ENCODE data around the gene ANKRD63. TPM values are rescaled to one million over a fixed set of nuclear protein-coding genes. Genes with fewer than 3 reads are reported as not detected.

Gene ANKRD63
- total RNA-seq, 2 donors from 2014 or later: not detected

DNA sequence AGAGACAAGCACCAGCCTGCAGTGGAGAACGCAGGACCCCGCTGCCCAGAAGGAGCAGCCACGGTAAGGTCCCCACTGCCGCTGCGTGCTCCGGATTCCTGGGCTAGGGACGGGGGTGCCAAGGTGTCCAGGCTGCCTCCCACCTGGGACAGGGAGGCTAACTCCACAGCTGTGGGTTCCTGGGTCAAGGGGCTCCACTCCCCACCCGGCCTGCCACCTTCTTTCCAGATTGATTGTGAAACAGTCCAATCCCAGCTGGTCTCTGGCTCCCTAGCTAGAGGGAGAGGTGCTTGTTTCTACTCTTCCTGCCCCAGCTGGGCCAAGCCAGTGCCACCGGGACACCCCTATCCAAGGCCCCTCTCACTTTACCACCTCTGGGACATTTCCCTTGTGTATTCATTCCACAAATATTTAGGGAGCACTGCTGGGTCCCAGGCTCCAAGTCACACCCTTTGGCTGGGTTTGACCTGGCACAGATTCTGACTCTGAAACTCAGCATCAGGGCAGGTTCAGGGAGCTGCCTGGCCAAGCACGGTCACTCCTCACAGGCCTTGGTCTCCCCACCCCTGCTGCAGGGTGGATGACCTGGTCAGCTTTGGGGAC, 42.1 kb downstream of the ANKRD63 start:
- Histone ChIP-seq H3K9me3 (no peaks in the 10 kb centered on the region), H3K36me3 (no peaks in the 10 kb centered on the region), H3K27me3 (replicated peaks; ENCODE audit: insufficient read depth) (no peaks in the 10 kb centered on the region), H3K27ac (no peak overlapping the region), H3K4me3 (no peak overlapping the region), H3K4me1 (ENCODE audit: control insufficient read depth in 1 of 2, low read depth in 2 of 2) (peaks cover 10% of the 10 kb centered on the region in 2 donors)
- TF ChIP-seq, protein P1, sequence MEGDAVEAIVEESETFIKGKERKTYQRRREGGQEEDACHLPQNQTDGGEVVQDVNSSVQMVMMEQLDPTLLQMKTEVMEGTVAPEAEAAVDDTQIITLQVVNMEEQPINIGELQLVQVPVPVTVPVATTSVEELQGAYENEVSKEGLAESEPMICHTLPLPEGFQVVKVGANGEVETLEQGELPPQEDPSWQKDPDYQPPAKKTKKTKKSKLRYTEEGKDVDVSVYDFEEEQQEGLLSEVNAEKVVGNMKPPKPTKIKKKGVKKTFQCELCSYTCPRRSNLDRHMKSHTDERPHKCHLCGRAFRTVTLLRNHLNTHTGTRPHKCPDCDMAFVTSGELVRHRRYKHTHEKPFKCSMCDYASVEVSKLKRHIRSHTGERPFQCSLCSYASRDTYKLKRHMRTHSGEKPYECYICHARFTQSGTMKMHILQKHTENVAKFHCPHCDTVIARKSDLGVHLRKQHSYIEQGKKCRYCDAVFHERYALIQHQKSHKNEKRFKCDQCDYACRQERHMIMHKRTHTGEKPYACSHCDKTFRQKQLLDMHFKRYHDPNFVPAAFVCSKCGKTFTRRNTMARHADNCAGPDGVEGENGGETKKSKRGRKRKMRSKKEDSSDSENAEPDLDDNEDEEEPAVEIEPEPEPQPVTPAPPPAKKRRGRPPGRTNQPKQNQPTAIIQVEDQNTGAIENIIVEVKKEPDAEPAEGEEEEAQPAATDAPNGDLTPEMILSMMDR (IDR thresholded peaks at IDR 0.05): no peak
- no peak for DNase-seq (ENCODE audit: low spot score)
- ATAC-seq (ENCODE audit: insufficient number of reproducible peaks, low FRiP score, low read depth): no peak

DNA sequence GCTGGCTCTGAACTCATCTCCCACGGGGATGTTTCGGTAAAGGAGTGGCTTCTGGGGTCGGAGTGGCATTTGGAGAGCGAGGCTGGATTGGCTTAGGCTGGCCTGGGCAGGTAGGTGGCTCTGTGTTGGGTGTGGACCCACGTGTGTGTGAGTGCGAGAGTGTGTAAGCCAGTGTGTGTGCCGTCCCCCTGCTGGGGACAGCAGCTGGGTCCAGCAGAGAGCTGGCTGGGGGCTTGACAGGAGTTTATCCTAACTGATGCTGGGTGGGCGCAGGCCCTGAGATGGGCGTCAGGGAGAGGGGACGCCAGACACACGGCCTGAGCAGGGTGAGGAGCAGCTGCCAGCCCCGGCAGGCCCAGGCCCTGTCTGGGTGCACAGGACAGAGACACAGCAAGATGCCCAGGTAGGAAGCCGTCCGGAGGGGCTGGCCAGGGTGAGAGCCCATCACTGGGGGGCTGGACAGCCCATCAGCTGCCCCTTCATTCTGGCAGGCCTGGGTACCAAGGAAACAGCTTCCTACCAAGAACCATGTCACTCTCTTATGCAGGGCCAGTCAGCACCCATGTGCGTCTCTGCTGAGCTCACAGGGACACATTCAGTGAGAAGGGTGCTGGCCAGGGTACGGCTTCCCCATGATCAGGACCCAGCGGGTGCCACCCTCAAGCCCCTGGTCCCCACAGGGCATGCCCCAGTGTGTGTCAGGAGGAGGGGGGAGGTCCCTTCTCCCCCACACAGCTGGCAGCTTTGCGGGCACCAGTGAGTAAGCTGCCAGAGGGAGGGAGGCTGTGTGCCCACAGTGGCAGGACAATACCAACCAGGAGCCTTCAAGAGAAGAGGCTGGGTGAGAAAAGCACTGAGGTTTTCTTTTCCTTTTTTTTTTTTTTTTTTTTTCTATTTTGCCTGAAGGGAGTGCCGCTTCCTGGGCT, 42.9 kb downstream of the ANKRD63 start:
- no peak for DNase-seq (ENCODE audit: low spot score)
- TF ChIP-seq, protein P1 (IDR thresholded peaks at IDR 0.05): no peak
- Histone ChIP-seq H3K36me3 (no peaks in the 10 kb centered on the region), H3K27ac (no peak overlapping the region), H3K4me1 (ENCODE audit: control insufficient read depth in 1 of 2, low read depth in 2 of 2) (peaks cover 10% of the 10 kb centered on the region in 2 donors), H3K4me3 (no peak overlapping the region), H3K27me3 (replicated peaks; ENCODE audit: insufficient read depth) (no peaks in the 10 kb centered on the region), H3K9me3 (no peaks in the 10 kb centered on the region)
- ATAC-seq (ENCODE audit: insufficient number of reproducible peaks, low FRiP score, low read depth): no peak

DNA sequence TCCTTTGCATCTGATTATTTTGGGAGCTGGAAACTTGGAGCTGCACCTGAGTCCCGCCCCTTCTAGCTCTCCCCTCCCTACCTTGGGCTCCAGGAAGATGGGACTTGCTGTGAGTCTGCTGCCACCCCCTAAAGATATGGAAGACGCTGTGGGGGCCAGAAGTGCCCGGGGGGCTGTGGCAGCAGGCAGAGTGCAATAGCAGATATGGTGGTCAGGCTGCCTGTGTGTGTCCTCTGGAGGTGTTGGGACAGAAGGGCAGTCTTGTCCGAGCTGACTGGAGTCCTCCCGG, 43.5 kb downstream of the ANKRD63 start:
- TF ChIP-seq, protein P1 (IDR thresholded peaks at IDR 0.05): no peak
- no peaks in the 10 kb centered on the region for H3K27me3 ChIP-seq (replicated peaks; ENCODE audit: insufficient read depth)
- H3K9me3 ChIP-seq: no peaks in the 10 kb centered on the region
- H3K4me1 ChIP-seq (ENCODE audit: control insufficient read depth in 1 of 2, low read depth in 2 of 2): peaks cover 10% of the 10 kb centered on the region in 2 donors
- ATAC-seq (ENCODE audit: insufficient number of reproducible peaks, low FRiP score, low read depth) (no peak), DNase-seq (ENCODE audit: low spot score) (no peak)
- H3K27ac ChIP-seq: no peak overlapping the region
- no peaks in the 10 kb centered on the region for H3K36me3 ChIP-seq
- peak overlapping the region; percentile 65 for H3K4me3 ChIP-seq

DNA sequence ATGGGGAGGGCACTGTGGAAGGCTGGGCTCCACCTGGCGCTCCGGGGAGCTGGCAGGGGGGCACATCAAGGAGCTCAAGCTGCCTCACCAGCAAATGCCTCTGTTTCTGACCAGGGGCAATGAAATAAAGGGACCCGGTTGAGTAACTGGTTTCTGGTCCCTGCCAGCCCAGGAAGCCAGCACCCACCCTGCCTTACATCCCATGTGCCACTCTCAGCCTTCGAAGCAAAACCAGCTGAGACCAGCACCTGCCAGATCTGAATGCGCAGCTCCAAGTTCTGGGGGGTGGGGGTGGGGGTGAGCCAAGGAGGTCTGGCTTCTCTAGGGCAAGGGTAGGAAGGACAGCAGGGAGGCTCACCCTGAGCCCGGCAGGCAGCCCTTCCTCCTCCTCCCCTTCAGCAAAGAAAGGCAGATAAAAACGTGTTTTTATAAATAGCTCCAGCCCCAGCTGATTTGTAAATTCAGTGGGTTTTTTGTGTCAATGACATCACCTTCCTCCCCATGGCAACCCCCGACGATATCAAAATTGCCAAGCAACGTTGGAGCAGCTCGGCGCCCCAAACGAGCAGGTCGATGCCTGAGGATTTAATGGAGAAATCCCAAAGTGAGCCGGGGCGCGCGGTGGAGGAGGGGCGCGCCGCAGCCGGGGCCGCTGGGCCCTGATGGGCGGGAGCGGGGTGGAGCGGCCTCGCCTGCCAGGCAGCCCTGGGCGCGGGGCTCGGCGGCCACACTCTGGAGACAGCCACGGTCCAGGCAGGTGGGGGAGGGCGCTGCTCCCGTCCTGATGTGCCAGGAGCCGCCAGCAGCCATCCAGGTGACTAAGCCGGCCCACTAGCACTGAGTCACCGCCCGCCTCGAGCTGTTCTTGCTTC, 44.1 kb downstream of the ANKRD63 start, which contains the start of gene PAK6:
PAK6 (plus strand) TSS at position 532 of the 872 bp plus-strand sequence. CDS start 25,723 bp downstream, outside the sequence.
- Histone ChIP-seq H3K9me3 (no peaks in the 10 kb centered on the region), H3K4me1 (ENCODE audit: control insufficient read depth in 1 of 2, low read depth in 2 of 2) (peaks cover 10% of the 10 kb centered on the region in 2 donors), H3K36me3 (no peaks in the 10 kb centered on the region), H3K27ac (no peak within 1 kb of the TSS), H3K27me3 (replicated peaks; ENCODE audit: insufficient read depth) (no peaks in the 10 kb centered on the region), H3K4me3 (peak within 1 kb of the TSS; percentile 65)
- DNase-seq (ENCODE audit: low spot score) (no peak), ATAC-seq (ENCODE audit: insufficient number of reproducible peaks, low FRiP score, low read depth) (peak; percentile 51)
- TF ChIP-seq, protein P1 (IDR thresholded peaks at IDR 0.05): no peak

All from thoracic aorta (tissue), 2 donors.